H9 (cell line): ENCODE data around the gene RBM4B. TPM values are rescaled to one million over a fixed set of nuclear protein-coding genes. Genes with fewer than 3 reads are reported as not detected.

Experiments
- DNase-seq: peaks from one replicate; pipeline ENCODE4 v3.0.0-alpha.2; 2017
- H2AFZ ChIP-seq: one replicate; pipeline ENCODE4 v1.6.1; 2013; ENCODE audit warnings: mild to moderate bottlenecking, low read length, control low read depth, moderate library complexity
- H2AK5ac ChIP-seq: 2 replicates; pipeline ENCODE4 v1.6.1; 2013; ENCODE audit warnings: low read length, control low read depth, mixed read lengths; ENCODE audit not compliant: insufficient read length
- H2BK120ac ChIP-seq: one replicate; pipeline ENCODE4 v1.6.1; 2013; ENCODE audit warnings: low read depth, mild to moderate bottlenecking, low read length, control low read depth, inconsistent platforms; ENCODE audit not compliant: poor library complexity, severe bottlenecking
- H2BK12ac ChIP-seq: 2 replicates; pipeline ENCODE4 v1.6.1; 2013; ENCODE audit warnings: low read length, control low read depth, mixed read lengths, low read depth; ENCODE audit not compliant: insufficient read length
- H2BK15ac ChIP-seq: 2 replicates; pipeline ENCODE4 v1.6.1; 2013; ENCODE audit warnings: low read depth, low read length, control low read depth
- H2BK20ac ChIP-seq: one replicate; pipeline ENCODE4 v1.6.1; 2013; ENCODE audit warnings: low read depth, mild to moderate bottlenecking, low read length, control low read depth, inconsistent platforms; ENCODE audit not compliant: poor library complexity, severe bottlenecking
- H2BK5ac ChIP-seq: 2 replicates; pipeline ENCODE4 v1.6.1; 2013; ENCODE audit warnings: low read length, control low read depth, mixed read lengths; ENCODE audit not compliant: insufficient read length
- H3K14ac ChIP-seq: 2 replicates; pipeline ENCODE4 v1.6.1; 2013; ENCODE audit warnings: low read length, control low read depth; ENCODE audit not compliant: insufficient read depth
- H3K18ac ChIP-seq: 2 replicates; pipeline ENCODE4 v1.6.1; 2013; ENCODE audit warnings: low read depth, mild to moderate bottlenecking, mixed read lengths, low read length, control low read depth; ENCODE audit not compliant: insufficient read length
- H3K23ac ChIP-seq: 2 replicates; pipeline ENCODE4 v1.6.1; 2013; ENCODE audit warnings: low read length, control low read depth, mixed read lengths, low read depth; ENCODE audit not compliant: insufficient read length
- H3K23me2 ChIP-seq: 2 replicates; pipeline ENCODE4 v1.6.1; 2013; ENCODE audit warnings: low read depth, mild to moderate bottlenecking, mixed read lengths, low read length, control low read depth; ENCODE audit not compliant: insufficient read length, poor library complexity, severe bottlenecking
- H3K27ac ChIP-seq: 2 replicates; pipeline ENCODE4 v1.5.1; 2013; ENCODE audit warnings: low read length, control low read depth, mixed read lengths, low read depth; ENCODE audit not compliant: insufficient read length
- H3K27me3 ChIP-seq: 2 replicates; pipeline ENCODE4 v1.6.1; 2013; ENCODE audit warnings: low read length, control low read depth, inconsistent platforms; ENCODE audit not compliant: insufficient read depth
- H3K4ac ChIP-seq: 2 replicates; pipeline ENCODE4 v1.6.1; 2013; ENCODE audit warnings: low read depth, mild to moderate bottlenecking, control low read depth, inconsistent platforms, low read length, moderate library complexity
- H3K4me1 ChIP-seq: 2 replicates; pipeline ENCODE4 v1.6.1; 2013; ENCODE audit warnings: low read length, control low read depth, inconsistent platforms; ENCODE audit not compliant: insufficient read depth
- H3K4me2 ChIP-seq: 2 replicates; pipeline ENCODE4 v1.6.1; 2013; ENCODE audit warnings: low read length, control low read depth, mixed read lengths; ENCODE audit not compliant: insufficient read length, insufficient read depth
- H3K56ac ChIP-seq: 2 replicates; pipeline ENCODE4 v1.6.1; 2013; ENCODE audit warnings: low read depth, mild to moderate bottlenecking, mixed read lengths, low read length, control low read depth; ENCODE audit not compliant: insufficient read length
- H3K79me1 ChIP-seq: 2 replicates; pipeline ENCODE4 v1.6.1; 2013; ENCODE audit warnings: low read depth, mild to moderate bottlenecking, moderate library complexity, low read length, control low read depth, inconsistent platforms; ENCODE audit not compliant: insufficient read depth, poor library complexity, severe bottlenecking
- H3K79me2 ChIP-seq: 2 replicates; pipeline ENCODE4 v1.6.1; 2013; ENCODE audit warnings: low read length, control low read depth, inconsistent platforms; ENCODE audit not compliant: insufficient read depth
- H3K9ac ChIP-seq: 2 replicates; pipeline ENCODE4 v1.6.1; 2013; ENCODE audit warnings: low read length, control low read depth, mixed read lengths; ENCODE audit not compliant: insufficient read length; ENCODE audit errors: extremely low read depth
- H3K9me3 ChIP-seq: one replicate; pipeline ENCODE4 v1.6.1; 2013; ENCODE audit warnings: low read depth, low read length, inconsistent platforms; ENCODE audit not compliant: control insufficient read depth
- H3T11ph ChIP-seq: one replicate; pipeline ENCODE4 v1.6.1; 2013; ENCODE audit warnings: mild to moderate bottlenecking, low read length, control low read depth, inconsistent platforms
- H4K20me1 ChIP-seq: one replicate; pipeline ENCODE4 v1.6.1; 2013; ENCODE audit not compliant: control insufficient read depth, insufficient read length, insufficient read depth
- H4K5ac ChIP-seq: 2 replicates; pipeline ENCODE4 v1.6.1; 2013; ENCODE audit warnings: low read depth, mild to moderate bottlenecking, mixed read lengths, low read length, control low read depth; ENCODE audit not compliant: insufficient read length
- H4K8ac ChIP-seq: replicated peaks from 2 replicates; pipeline ENCODE4 v1.6.1; 2013; ENCODE audit warnings: low read length, control low read depth, mixed read lengths, low read depth; ENCODE audit not compliant: insufficient read length
- H4K91ac ChIP-seq: 2 replicates; pipeline ENCODE4 v1.6.1; 2013; ENCODE audit warnings: low read depth, mild to moderate bottlenecking, moderate library complexity, mixed read lengths, low read length, control low read depth; ENCODE audit not compliant: insufficient read length
- H3K27ac Mint-ChIP-seq, 3 experiments: 2 replicates in 2 of 3; 3 replicates in 1 of 3; pipeline ENCODE4 v1.8.0; 2020 to 2021; ENCODE audit warnings: mixed read lengths in 3 of 3, mild to moderate bottlenecking in 1 of 3, moderate library complexity in 1 of 3
- H3K27me3 Mint-ChIP-seq: 2 replicates; pipeline ENCODE4 v1.8.0; 2021; ENCODE audit warnings: low read depth, mild to moderate bottlenecking, moderate library complexity, mixed read lengths
- H3K36me3 Mint-ChIP-seq, 3 experiments: 2 replicates in 2 of 3; 3 replicates in 1 of 3; pipeline ENCODE4 v1.8.0; 2020 to 2021; ENCODE audit warnings: low read depth in 3 of 3, mixed read lengths in 3 of 3; ENCODE audit not compliant: insufficient read depth in 1 of 3
- H3K4me1 Mint-ChIP-seq, 2 experiments: 2 replicates each; pipeline ENCODE4 v1.8.0; 2020; ENCODE audit warnings: mixed read lengths in 2 of 2
- H3K4me3 Mint-ChIP-seq, 2 experiments: 2 replicates in 1 of 2; 3 replicates in 1 of 2; pipeline ENCODE4 v1.8.0; 2020 to 2021; ENCODE audit warnings: mild to moderate bottlenecking in 2 of 2, mixed read lengths in 2 of 2, moderate library complexity in 1 of 2
- H3K9me3 Mint-ChIP-seq, 2 experiments: 2 replicates in 1 of 2; 3 replicates in 1 of 2; pipeline ENCODE4 v1.8.0; 2020; ENCODE audit warnings: mild to moderate bottlenecking in 2 of 2, mixed read lengths in 2 of 2, moderate library complexity in 1 of 2
- WGBS: extraction: QIAGEN DNeasy Blood & Tissue Kit; methylation state at CpG from one replicate; pipeline ENCODE4 v1.1.7; 2013; ENCODE audit warnings: missing lambda C conversion rate, low lambda C conversion rate, mixed read lengths; ENCODE audit not compliant: insufficient read length; ENCODE audit errors: extremely low coverage; 5-methylcytosine and 5-hydroxymethylcytosine counted together
- total RNA-seq: library from RNA; stranded (reverse); gene quantifications from 2 replicates; pipeline ENCODE4 v1.2.1, GENCODE V29; 2021
- TF ChIP-seq, protein P1 (sequence below): fragments of 200-600 bp; sonication (generic); conservative IDR thresholded peaks from 3 replicates; pipeline ENCODE4 v1.8.0; 2021; ENCODE audit warnings: antibody characterized with exemption, mild to moderate bottlenecking

The RBM4B gene
- total RNA-seq, 1 experiment from 2014 or later = 34.0 TPM

DNA sequence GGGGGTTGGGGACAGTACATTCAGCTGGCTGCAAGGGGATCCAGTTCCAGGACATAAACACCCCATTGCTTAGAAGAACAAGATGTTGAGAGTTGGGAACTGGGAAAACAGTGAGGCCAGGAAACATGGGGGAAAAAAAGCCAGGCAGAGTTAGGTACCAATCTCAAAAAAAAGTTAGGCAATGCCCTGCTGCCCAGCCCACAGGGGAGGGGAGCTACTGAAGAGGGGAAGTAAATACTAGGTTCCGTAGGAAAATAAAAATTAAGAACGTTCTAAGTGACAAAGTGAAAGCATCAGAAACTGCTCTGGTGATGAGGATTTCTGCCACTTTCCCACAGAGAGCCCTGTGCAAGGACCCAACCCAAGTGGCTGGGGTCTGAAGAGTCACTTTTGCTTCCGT is 39.3 kb upstream of the RBM4B start:
- Histone ChIP-seq H2BK12ac (no peak overlapping the region), H3T11ph (no peak overlapping the region), H3K4ac (no peak overlapping the region), H2BK15ac (no peak overlapping the region), H4K8ac (no peak overlapping the region), H2BK120ac (no peak overlapping the region), H4K5ac (no peak overlapping the region), H3K79me1 (no peaks in the 10 kb centered on the region), H3K27ac (no peak overlapping the region), H2AFZ (no peak overlapping the region), H2BK5ac (no peak overlapping the region), H2BK20ac (no peak overlapping the region), H3K79me2 (no peaks in the 10 kb centered on the region), H3K18ac (no peak overlapping the region), H3K14ac (no peak overlapping the region), H3K23ac (no peak overlapping the region), H3K4me2 (no peak overlapping the region), H4K20me1 (no peaks in the 10 kb centered on the region), H2AK5ac (no peak overlapping the region), H4K91ac (no peak overlapping the region), H3K56ac (no peak overlapping the region), H3K9ac (no peak overlapping the region), H3K27me3 (no peaks in the 10 kb centered on the region), H3K23me2 (peaks cover 2% of the 10 kb centered on the region), H3K4me1 (peaks cover 7% of the 10 kb centered on the region; the same call in 1 of the 2 replicates), H3K9me3 (no peaks in the 10 kb centered on the region)
- H3K27ac Mint-ChIP-seq = peak overlapping the region; percentile 24 to 88 (median 78); a peak in 4 of 7 replicates
- TF ChIP-seq, protein P1, sequence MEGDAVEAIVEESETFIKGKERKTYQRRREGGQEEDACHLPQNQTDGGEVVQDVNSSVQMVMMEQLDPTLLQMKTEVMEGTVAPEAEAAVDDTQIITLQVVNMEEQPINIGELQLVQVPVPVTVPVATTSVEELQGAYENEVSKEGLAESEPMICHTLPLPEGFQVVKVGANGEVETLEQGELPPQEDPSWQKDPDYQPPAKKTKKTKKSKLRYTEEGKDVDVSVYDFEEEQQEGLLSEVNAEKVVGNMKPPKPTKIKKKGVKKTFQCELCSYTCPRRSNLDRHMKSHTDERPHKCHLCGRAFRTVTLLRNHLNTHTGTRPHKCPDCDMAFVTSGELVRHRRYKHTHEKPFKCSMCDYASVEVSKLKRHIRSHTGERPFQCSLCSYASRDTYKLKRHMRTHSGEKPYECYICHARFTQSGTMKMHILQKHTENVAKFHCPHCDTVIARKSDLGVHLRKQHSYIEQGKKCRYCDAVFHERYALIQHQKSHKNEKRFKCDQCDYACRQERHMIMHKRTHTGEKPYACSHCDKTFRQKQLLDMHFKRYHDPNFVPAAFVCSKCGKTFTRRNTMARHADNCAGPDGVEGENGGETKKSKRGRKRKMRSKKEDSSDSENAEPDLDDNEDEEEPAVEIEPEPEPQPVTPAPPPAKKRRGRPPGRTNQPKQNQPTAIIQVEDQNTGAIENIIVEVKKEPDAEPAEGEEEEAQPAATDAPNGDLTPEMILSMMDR = no peak
- WGBS = no CpG with 5 or more reads among the region's 3 CpGs
- H3K4me3 Mint-ChIP-seq = no peak overlapping the region
- H3K9me3 Mint-ChIP-seq = no peaks in the 10 kb centered on the region; a peak in 1 of 5 replicates
- peaks cover 35 to 46% of the 10 kb centered on the region in 2 experiments for H3K4me1 Mint-ChIP-seq
- no peaks in the 10 kb centered on the region; the same call in 1 of the 2 replicates for H3K27me3 Mint-ChIP-seq
- DNase-seq = no peak
- H3K36me3 Mint-ChIP-seq = peaks cover 28 to 86% (median 77%) of the 10 kb centered on the region in 3 experiments
